HG03342 (cell line): Measurements from ENCODE around the gene WDR45B.

Experiments
- ATAC-seq: cut with Tn5 transposase; IDR thresholded peaks from one replicate; pipeline ENCODE4 v1.9.1; 2021; ENCODE audit warnings: mild to moderate bottlenecking, moderate library complexity; ENCODE audit not compliant: unreplicated experiment

WDR45B gene

DNA sequence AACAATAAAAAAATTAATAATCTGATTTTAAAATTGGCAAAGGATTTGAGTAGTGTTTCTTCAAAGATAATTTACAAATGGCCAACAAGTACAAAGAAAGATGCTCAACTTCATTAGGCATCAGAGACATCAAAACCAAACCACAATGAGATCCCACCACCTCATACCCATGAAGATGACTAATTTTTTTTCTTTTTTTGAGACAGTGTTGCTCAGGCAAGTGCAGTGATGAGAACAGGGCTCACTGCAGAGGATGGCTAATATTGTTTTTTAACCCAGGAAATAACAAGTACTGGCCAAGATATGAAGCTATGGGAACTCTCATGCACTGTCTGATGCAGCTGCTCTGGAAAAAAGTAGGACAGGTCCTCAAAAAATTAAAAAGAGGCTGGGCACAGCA is 14.9 kb downstream of the WDR45B start:
- no peak for ATAC-seq

DNA sequence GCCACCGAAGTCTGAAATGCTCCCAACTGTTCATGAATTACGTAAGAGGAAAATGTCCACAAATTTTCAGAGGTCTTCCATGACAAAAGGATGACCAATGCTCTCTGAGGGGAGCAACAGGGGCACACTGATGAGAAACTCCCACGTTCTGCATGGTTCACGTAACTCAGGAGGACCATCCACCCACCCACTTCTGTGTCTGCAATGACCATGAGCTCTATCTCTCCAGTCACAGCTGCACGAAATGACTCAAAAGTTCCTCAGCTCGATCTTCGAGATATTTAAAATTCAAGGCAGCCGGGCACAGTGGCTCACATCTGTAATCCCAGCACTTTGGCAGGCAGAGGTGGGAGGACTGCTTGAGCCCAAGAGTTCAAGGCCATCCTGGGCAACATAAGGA is 15.8 kb downstream of the WDR45B start:
- no peak for ATAC-seq

DNA sequence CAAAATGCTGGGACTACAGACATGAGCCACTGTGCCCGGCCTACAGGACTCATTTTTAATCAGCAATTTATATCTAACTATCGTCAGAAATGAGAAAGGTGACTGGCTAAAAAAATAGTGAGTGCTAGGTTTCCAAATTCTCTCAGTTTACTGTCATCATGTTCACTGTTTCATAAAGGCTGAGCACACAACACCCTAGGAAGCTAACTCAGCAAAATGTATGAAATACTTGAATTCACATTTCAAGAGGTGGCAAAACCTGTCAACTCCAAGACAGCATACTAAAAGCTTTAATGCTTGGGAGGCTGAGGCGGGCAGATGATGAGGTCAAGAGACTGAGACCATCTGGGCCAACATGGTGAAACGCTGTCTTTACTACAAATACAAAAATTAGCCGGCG is 16.7 kb downstream of the WDR45B start:
- no peak for ATAC-seq

DNA sequence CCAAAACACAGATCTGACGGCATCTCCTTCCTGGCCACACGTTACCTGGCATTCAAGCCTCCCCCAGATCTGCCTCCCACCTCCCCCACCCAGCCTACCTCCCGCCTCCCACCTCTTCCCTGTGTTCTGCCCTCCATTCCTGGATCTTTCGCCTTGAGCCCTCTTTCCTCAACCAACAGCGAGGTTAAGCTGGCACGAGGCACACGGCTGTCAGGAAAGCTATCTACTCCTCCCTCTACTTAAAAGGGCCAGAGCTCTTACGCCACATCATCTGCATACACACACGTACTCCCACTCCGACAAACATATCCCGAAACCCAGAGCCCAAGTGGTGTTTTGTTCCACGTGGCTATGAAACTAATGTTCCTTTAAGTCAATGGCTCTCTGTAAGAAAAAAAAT is 18.0 kb downstream of the WDR45B start:
- ATAC-seq: no peak

DNA sequence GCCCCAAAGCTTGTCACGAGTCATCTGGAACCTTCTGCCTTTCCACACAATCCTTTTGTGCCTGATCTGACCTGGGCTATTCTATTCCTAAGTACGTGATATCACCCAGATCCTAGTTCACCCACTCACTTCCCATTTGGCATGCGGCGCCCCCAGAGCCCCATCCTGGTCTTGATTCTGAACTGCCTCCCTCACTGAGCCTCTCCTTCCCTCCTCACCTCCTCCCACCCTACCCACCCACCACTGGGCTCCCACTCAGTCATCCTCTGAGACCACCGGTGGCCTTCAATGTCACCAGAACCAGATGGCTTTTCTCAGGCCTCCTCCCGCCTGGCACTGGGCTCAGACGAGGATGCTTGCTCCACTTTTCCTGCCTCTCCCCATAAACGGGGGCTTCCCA is 18.5 kb downstream of the WDR45B start:
- ATAC-seq: no peak

DNA sequence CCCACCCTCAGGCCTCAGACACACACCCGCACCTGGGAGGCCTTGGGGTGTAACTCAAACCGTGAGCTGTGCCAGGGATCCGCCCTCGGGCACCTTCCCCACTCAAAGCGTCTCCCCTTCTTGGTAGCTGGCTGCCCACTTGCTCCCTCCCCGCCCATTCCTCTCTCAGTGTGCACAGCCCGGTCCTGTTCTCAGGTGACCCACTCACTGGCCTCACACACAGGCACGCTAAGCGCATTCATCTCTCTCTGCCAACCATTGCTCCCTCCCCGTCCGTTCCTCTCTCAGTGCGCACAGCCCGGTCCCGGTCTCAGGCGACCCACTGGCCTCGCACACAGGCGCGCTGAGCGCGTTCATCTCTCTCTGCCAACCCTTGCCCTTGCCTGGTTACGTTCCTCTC is 20.8 kb downstream of the WDR45B start:
- ATAC-seq: no peak

DNA sequence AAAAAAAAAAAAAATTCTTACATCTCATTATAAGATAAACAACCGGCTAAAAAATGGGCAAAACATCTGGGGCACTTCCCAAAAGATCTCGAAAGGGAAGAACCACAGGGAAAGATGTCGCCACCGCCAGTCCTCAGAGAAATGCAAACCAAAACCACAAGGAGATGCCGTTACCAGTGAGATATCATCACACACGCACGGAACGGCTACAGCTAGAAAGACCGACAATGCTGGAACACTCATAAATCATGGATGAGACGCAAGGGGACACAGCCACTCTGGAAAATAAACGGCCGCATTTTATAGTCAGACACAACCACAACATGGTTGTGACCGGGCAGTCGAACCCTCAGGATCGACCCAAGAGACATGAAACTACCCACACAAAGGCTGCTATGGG is 24.5 kb downstream of the WDR45B start:
- no peak for ATAC-seq

DNA sequence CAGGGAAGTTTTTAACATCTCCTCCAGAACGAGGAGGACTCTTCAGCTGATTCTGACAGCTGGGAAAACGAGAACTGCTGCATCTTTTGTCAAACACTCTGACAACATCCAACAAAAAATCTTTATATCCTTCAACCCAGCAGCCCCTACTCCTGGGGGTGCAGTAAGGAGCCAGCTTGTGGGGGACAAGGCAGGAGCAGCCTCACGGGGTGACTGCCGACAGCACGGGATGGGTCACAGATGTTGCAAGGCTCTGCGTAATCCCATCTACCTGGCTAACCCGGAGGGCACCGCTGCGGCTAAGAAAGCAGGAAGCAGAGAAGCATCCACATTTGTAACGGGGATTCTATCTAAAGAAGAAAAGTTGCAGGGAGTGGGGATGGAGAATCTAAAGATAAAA is 28.6 kb downstream of the WDR45B start:
- ATAC-seq: no peak

DNA sequence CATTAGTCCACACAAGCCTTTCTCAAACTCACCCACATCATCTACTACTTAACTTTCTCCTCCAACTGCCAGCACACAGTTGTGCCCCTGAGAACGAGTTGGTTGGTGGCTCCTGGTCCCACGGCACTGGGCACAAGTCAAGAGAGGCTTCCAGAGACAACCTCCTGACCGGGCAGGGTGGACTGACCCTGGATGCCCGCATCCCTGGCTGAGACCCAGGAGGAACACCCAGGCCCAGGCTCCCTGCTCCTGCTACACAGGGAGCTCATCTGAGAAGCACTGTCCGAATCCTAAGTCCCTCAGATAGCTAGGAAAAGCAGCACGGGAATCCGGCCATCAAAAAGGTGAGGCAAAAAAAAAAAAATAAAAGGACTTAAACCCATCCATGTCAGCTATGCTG is 29.0 kb downstream of the WDR45B start:
- no peak for ATAC-seq

DNA sequence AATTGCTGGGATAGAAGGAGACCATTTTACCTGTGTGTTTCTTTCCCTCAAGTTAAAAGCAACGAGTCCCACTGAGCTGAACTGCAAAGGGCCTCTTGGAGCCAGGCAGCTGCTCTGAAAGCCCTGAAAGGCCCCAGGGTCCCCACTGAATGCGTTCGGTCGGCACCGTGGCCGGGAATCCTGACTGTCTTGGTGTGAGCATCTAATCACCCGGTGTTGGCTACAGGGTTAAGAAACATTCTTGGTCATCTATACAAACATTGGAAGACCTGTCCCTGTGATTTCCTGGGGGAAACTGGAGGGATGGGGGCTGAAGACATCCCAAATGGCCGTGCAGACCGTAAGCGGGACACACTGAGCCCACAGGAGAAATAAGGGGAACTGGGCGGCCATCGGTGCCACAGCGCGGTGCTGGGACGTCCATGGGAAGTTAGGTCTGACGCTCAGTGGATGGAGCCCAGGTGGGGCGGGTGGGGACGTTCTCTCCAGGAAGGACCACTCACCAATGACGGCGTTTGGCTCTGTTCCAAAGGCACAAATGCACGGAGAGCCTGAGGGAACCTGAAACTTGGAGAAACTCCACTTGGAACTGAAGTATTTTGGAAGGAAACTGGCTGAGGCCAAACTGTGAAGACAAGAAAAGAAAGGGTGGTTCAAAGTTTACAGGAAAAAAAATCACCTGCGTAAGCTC is 32.1 kb downstream of the WDR45B start:
- ATAC-seq: no peak

DNA sequence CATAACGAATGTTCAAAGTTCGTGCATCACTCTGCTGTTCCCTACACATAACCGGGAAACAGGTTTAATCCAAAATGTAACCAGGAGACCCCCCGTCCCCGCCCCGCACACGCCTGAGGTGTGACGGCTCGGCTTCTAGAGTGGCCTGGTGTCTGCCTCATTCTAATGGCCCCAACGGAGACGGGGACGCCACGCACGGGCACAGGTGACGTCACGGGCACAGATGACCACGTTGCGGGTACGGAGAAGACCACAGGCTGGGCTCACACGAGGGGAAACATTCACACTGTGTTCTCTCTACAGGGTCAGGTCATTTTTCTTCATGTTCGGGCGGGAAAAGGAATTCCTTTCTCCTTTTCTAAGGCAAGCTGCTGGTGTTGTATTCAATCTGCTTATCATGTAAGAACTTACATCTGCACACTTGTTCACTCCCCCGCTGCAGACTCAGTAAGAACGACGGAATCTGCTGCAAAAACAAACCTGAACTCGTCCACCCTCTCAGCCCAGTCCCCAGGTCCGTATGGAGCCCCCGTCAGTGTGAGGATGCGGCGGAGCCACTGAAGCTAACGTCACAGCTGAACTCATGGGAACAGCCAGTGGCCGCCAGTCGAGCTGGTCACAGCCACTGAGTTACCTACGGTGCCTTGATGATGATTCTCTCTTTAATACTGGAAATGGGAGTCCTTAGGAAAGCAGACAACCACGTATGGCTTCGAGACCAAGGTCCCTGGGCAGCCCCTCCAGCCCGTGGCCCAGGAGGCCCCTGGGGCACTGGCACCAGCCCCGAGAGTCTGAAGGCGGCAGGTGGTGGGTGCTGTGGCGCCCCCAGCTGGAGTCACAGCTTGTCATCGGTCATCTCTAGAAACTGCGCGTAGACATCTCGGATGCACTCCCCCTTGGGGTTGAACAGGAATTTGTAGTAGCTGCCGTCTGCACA is 32.9 kb downstream of the WDR45B start:
- no peak for ATAC-seq

DNA sequence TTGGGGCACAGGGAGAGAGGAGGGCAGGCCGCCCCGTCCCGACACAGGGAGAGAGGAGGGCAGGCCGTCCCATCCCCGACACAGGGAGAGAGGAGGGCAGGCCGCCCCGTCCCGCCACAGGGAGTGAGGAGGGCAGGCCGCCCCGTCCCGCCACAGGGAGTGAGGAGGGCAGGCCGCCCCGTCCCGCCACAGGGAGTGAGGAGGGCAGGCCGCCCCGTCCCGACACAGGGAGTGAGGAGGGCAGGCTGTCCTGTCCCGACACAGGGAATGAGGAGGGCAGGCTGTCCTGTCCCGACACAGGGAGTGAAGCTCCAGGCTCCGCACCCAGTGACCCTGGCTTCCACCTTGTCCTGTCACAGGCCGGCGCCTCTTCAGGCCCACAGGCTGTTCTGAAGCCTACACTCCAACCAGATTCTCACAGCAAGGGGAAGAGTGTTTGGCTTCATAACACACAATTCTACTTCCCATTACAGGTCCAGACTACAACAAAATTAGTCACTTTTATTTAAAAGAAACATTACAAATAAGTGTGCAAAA is 34.1 kb downstream of the WDR45B start:
- no peak for ATAC-seq

DNA sequence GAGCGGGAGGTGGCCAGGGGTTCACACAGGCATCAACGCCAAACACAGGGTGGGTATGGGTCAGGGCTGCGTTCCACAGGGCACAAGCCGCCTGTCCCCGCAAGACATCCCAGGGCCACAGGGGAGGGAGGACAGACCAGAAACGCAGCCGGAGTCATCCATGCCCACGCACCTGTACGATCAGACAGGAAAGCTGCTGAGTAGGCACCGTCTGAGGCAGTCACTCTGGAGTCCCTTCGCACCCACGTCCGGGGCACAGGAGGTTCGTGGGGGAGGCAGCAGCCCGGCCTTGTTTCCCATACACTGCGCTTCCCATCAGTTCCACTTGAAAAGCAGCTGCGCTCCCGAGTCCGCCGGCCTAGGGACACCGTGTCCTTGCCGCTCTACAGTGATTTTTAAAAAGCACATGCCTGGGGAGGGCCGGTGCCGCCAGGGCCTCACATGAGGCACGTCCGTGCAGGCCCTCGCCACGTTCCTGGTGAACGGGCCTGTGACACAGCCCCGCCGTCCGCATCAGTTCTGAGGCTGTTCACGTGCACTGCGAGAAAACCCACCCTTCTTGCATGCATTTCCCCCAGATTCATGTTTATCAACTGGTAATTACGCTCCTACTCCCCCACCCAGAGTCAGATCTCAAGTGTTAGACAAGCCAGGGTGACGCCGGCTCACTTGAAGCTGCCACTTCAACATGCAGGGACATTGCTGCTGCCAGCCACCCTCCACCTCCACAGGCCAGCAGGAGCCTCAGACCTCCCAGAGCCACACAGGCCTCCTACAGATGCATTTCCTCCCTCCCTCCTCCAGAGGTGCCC is 34.8 kb downstream of the WDR45B start:
- ATAC-seq: no peak

DNA sequence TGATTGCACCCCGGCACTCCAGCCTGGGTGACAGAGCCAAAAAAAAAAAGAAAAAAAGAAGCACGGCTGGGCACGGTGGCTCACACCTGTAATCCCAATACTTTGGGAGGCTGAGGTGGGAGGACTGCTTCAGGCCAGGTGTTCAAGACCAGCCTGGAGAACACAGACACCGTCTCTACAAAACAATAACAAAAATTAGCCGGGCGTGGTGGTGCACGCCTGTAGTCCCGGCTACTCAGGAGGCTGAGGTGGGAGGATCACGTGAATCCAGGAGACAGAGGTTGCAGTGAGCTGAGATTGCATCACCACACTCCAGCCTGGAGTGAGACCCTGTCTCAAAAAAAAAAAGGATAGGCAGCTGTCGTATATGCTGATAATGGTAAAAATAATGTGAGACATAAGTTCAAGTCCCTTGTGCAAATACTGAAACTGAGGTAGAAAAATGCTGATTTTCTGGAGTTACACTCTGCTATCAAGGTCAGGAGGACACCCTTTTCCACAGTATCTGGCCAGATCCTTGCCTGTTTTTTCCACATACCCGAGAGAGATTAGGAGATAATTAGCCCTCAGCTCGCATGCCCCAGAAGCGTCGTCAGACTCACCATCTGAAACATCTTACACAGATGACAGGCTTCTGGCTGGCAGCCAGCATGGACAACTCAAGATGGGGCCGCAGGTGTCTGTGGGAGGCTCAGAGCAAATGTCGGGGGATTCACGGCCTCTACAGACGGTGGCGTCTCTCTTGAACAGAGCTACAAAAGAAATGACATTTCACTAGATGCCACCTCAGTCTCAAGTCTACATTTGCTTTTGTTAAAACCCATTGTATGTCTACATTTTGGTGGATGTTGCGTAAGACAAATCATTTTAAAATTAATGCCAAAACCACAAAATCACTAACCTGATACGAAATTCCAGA is 36.8 kb downstream of the WDR45B start:
- ATAC-seq: no peak

DNA sequence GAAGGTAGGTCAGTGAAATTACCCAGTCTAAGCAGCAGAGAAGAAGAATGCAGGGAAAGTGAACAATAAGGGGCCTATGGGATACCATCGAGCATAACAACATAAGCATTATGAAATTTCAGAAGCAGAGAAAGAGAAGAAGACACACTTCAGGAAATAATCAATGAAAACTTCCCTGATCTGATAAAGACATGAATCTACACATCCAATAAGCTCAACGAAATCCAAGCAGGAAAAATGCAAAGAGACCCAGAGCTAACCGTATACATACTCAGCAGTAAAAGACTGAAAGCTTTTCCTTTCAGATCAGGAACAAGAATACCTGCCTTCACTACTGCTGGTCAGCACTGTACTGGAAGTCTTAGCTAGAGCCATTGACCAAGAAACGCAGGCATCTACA is 38.6 kb downstream of the WDR45B start:
- no peak for ATAC-seq

DNA sequence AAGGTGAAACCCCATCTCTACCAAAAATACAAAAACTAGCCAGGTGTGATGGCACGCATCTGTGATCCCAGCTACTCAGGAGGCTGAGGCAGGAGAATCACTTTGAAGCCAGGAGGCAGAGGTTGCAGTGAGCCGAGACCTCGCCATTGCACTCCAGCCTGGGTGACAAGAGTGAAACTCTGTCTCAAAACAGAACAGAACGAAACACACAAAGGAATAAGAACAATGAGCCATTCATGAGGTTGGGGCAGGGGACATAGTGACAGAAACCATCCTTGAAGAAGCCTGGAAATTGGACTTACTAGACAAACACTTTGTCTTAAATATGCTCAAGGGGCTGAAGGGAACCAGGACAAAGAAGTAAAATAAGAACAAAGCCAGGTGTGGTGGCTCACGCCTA is 39.4 kb downstream of the WDR45B start:
- ATAC-seq: no peak

DNA sequence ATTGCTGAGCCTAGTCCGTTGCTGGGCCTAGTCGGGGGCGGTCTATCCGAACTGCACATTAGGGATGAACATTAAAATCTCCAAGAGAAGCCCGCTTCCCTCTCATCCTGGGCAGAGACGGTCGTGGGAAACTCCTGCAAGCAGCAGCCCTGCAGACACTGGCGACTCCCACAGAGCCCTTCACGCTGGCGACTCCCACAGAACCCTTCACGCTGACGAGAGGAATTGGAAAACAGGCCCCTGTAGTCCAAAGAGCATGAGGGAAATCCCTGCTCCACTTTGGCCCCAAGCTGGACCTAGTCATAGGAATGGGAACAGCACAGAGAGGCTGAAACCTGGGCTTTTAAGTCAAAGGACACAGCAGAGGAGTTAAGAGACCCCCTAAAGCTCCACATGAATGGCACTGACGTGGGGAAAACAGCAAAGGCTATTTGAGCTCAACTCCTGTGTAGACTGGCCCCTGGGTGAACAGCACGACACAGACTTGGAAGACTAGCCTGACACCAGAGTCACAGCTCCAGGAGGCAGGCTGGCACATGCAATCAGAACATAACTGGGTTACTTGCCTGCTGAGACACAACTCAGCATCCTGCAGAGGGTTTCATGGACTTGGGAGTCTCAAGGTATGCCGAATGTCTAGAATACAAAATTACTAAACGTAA is 42.2 kb downstream of the WDR45B start:
- ATAC-seq: no peak

DNA sequence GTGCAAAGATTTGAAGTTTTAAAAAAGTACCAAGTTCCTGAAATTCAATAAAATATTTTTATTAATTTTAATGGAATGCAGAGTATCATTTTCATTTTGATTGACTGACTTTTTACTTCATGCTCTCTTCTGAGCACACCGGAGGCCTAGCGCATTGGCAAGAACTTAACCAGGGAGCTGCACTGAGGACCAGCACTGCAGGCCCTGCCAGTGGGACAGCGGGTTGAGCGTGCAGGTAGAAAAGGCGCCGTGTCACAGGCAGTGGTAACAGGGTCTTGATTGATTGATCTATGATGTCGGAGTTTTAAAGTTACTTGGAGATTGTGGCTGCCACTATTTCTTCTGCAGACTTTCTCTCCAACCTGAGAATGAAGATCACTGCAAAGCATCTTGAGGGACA is 43.7 kb downstream of the WDR45B start:
- no peak for ATAC-seq

DNA sequence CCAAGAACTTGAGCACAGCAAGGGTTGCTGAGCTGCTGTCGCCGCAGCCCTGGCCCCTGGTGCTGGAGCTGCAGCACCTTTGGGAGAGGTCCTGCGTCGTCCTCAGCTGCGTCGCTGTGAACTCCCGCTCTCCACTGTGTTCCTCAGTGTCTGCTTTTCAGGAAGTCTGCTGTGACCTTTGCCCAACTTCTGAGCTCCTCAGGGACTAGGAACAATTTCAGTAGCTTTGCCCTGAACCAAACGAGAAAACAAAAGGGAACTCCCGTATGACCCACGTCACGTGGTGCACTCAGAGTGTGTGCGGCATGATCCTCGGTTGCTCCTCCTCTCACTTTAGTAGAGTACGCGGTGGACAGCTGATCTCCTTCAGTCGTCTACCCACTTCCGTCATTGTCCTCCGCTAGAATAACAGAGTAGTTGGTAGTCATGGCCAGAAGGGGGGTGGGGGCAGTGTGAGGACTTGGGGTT is 44.2 kb downstream of the WDR45B start:
- ATAC-seq: no peak
